Smooth muscle cell of the brain vasculature (primary cell): ENCODE measurements around the gene MANSC4.

Experiments used
- DNase-seq: peaks from one replicate; pipeline ENCODE4 v3.0.0-alpha.2; 2012; ENCODE audit warnings: low read depth, low spot score

The MANSC4 gene

GRCh38 chr12:27800819-27801218 is 20.8 kb upstream of the MANSC4 start:
- DNase-seq, result no peak

DNA sequence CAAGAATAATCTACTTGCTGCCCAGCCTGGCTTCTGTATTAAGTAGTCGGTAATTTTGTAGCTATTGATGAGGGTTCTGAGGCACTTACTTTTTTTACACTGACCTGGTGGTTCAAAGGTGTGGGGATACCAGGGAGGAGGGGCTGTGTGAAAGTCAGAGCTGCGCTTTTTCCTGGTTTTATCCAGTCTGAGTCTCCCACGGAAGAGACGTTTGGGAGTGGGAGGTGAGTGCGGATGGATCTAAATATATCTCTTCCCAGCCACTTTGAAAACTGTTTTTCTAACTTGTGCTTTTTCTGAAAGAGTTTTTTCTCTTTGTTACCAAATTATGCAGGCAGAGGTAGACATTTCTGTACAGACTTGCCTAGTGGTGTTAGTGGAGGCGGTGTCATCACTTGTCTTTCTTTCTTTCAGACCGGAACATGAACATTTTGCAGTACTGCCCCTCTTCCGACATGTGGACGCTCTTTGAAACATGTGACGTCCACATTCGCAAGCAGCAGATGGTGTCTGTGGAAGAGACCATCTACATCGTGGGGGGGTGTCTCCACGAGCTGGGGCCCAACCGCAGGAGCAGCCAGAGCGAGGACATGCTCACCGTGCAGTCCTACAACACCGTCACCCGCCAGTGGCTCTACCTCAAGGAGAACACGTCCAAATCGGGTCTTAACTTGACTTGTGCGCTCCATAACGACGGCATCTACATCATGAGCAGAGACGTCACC is 17.4 kb upstream of the MANSC4 start:
- no peak for DNase-seq

GRCh38 chr12:27796128-27796527 is 16.1 kb upstream of the MANSC4 start:
- no peak for DNase-seq

GRCh38 chr12:27794818-27795584 is 15.0 kb upstream of the MANSC4 start:
- no peak for DNase-seq

DNA sequence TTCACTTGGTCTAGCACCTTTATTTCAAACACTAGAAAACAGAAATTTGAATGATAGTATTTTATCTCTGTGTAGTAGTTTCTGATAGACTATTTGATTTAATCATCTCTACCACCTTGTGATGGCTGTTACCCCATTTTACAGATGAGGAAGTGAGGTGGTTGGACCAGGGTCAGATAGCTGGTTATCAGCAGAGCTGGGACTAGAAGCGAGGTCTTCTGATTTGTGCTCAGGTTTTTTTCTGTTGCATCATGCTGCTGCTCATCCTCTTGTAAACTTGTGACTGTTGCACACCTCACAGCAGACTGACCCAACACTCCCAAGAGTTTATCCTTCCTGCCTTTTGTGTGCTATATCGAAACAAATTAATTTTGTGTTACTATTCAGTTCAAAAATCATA is 10.1 kb upstream of the MANSC4 start:
- DNase-seq, result no peak

GRCh38 chr12:27787559-27787958 is 7.5 kb upstream of the MANSC4 start:
- DNase-seq, result no peak

- no peak for DNase-seq
These were observed 6.0 kb upstream of the MANSC4 start for GRCh38 chr12:27785882-27786570.

DNA sequence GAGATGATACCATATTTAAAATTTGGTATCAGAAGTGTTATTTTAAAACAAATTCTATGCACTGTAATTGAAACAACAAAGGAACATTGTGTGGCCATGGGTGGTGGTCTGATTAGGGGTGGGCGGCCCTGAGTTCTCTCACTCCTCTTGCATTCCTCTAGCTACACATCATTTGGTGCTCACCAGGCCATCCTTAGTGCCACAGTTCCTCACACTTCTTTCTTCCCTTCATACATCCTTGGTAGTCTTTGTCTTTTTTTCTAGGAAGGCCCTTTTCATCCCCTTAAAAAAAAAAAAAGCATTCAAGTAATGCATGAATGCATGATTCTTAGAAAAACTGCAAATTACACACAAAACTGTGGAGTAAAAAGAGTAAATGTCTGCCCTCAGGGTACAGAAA is 2.4 kb upstream of the MANSC4 start:
- DNase-seq, result no peak

- no peak for DNase-seq
These were observed 1.6 kb upstream of the MANSC4 start for GRCh38 chr12:27781680-27782079.

DNA sequence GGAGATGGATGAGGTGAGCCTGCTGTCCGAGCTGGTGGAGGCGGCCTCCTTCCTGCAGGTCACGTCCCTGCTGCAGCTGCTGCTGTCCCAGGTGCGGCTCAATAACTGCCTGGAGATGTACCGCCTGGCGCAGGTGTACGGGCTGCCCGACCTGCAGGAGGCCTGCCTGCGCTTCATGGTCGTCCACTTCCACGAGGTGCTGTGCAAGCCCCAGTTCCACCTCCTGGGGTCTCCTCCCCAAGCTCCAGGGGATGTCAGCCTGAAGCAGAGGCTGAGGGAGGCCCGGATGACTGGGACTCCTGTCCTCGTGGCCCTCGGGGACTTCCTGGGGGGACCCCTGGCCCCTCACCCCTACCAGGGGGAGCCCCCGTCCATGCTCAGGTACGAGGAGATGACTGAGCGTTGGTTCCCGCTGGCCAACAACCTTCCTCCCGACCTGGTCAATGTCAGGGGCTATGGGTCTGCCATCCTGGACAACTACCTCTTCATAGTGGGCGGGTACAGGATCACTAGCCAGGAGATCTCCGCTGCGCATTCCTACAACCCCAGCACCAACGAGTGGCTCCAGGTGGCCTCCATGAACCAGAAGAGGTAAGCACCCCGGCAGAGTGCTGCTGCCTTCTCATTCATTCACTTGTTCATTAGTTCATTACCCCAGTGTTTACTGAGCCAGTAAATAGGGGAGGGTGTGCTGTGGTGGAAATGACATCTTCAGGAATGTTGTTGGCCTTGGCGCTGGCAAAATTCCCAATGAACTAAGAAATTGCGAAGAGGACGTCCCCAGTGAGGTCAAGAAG is 774 bp upstream of the MANSC4 start:
- DNase-seq, result no peak

DNA sequence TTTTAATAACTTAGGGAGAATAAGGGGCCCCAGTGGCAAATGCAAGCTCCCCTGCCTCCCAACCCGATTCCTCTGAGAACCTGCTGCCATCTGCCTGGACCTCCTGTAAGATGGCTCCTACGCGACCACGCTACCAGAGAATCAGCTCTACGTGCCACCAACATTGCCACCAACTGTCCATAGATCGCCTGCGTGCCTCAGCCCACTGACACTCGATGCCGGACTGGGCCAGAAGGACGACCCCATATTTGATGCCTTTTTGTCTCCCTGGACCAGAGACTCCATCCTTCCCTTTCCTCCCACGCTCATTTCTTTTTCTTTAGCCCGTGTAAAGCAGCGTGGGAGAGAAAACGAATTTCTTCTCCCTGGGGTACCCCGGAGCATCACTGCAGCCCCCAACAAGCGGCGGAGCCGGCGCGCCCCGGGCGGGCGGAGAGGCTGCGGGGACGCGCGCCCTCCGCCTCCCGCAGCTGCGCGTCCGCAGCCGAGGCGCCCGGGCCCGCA is 568 bp downstream of the MANSC4 start:
- no peak for DNase-seq

GRCh38 chr12:27778206-27778605 is 1.8 kb downstream of the MANSC4 start:
- DNase-seq, result no peak

GRCh38 chr12:27777141-27777540 is 2.9 kb downstream of the MANSC4 start:
- DNase-seq, result no peak

DNA sequence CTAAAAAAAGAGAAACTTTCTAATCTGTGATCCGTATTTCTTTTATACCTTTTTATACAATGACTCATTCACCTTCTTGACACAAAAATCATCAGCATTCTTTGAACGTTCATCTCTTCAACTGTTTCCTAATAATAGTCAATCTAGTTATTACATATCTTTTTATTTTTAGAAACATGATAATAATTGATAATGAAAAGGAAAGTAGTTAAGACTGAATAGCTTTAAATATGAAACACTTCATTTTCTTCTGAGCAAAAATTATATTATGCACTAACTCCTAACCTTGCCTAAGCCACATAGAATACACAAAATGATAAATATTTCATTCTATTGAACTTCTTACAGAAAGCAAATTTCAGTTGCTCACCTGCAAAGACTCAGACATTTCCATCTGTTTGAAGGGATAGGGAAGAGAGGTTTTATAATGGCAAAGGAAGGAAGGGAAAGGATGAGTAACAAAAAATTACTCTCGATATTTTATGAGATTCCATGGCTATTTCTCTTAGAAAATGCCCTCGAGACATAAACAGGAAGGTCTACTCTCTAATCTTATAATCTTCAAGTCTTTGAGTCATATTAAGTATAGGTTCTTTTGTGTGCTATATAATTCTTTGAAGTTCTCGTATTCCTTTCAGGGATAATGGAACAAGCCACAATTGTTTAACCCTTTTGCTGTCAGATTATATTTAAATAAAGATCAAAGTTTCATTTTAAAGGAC is 7.5 kb downstream of the MANSC4 start:
- no peak for DNase-seq

GRCh38 chr12:27771481-27772327 is 8.3 kb downstream of the MANSC4 start:
- DNase-seq, result no peak

DNA sequence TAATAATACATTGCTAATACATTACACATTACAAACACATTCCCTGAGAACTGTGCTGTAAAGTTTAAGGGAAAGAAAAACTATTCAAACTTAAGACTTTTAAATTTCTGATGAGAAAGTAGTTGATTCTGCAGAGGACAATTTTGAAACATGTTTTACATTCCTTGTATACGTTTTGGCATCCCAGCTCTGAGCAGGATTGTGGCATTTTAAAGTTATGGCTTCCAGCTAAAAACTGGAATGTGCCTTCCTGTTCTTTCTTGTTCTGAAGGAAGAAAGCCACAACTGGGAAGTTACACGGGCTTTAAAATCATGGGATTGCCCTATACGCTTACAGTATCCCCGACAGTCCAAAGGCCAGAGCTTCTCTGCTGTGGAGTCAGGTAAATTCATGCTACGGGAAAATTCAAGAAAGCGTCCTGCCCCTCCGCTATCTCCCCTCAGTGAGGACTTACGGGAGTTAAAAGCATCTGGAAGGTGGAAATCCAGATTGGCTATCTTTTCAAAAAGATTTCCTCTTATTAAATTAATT is 10.8 kb downstream of the MANSC4 start:
- no peak for DNase-seq

DNA sequence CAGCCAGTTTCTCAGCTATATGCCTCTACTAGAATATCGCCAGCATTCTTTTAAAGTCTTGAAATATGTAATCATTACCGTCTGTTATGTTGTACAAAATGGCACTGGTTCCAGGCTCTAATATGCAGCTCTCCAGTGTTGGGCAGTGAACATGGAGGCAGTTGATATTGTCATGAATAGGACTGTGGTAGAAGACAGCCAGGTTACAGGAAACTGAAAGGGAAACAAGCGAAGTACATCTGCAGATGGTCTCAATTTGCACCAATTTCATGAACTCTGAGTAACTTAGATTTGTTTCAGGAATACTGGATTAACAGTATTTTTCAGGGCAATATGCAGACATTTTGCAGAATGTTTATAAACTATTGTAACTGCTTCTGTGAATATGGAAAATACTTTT is 13.4 kb downstream of the MANSC4 start:
- no peak for DNase-seq

- no peak for DNase-seq
These were observed 17.3 kb downstream of the MANSC4 start for GRCh38 chr12:27762757-27763156.

- DNase-seq, result no peak
These were observed 23.3 kb downstream of the MANSC4 start for GRCh38 chr12:27756670-27757195.

- DNase-seq, result no peak
These were observed 25.2 kb downstream of the MANSC4 start for GRCh38 chr12:27754795-27755194.
